Vagina (tissue), 2 donors: ENCODE results near the gene ADNP.

Source experiments
- POLR2A ChIP-seq, 2 donors: fragments of 450-650 bp; IDR thresholded peaks; one replicate each; pipeline ENCODE4 v1.6.1; 2017; ENCODE audit warnings: antibody characterized with exemption in 2 of 2, mild to moderate bottlenecking in 2 of 2, moderate library complexity in 2 of 2
- TF ChIP-seq, protein P1 (sequence below), 3 experiments: fragments of 450-650 bp in 2 of 3; fragments of 200-600 bp in 1 of 3; sonication (generic) in 1 of 3; IDR thresholded peaks; one replicate each; pipeline ENCODE4 v1.5.1; 2017 to 2019; ENCODE audit warnings: antibody characterized with exemption in 3 of 3, mild to moderate bottlenecking in 2 of 3, moderate library complexity in 2 of 3

- TF ChIP-seq, protein P1, sequence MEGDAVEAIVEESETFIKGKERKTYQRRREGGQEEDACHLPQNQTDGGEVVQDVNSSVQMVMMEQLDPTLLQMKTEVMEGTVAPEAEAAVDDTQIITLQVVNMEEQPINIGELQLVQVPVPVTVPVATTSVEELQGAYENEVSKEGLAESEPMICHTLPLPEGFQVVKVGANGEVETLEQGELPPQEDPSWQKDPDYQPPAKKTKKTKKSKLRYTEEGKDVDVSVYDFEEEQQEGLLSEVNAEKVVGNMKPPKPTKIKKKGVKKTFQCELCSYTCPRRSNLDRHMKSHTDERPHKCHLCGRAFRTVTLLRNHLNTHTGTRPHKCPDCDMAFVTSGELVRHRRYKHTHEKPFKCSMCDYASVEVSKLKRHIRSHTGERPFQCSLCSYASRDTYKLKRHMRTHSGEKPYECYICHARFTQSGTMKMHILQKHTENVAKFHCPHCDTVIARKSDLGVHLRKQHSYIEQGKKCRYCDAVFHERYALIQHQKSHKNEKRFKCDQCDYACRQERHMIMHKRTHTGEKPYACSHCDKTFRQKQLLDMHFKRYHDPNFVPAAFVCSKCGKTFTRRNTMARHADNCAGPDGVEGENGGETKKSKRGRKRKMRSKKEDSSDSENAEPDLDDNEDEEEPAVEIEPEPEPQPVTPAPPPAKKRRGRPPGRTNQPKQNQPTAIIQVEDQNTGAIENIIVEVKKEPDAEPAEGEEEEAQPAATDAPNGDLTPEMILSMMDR (IDR thresholded peaks at IDR 0.05), result no peak
- TF ChIP-seq POLR2A (IDR thresholded peaks at IDR 0.05), result no peak
Measured at GRCh38 chr20:50924261-50924920, 6.8 kb downstream of the ADNP start.
